Measurements from ENCODE around the gene IRAK1BP1. TPM values are rescaled to one million over a fixed set of nuclear protein-coding genes. Genes with fewer than 3 reads are reported as not detected.
"Not testable (repeated sequence)": the region's sequence is repeated elsewhere in the genome, so short reads cannot be mapped to it uniquely, and the experiment has no call there.

Gene IRAK1BP1
- total RNA-seq, 1 experiment from 2014 or later = 6.1 TPM

- TF ChIP-seq FOXJ3 (CRISPR knock-in tag; IDR thresholded peaks at IDR 0.05; ENCODE audit: borderline replicate concordance) = no peak
These were observed 765 bp downstream of the IRAK1BP1 start (continued) for GRCh38 chr6:78868116-78868515.

- no peak overlapping the region for H3K27ac Mint-ChIP-seq
- ChIA-PET CTCF (no interaction called here), POLR2A (no interaction called here)
- TF ChIP-seq ELF4 (CRISPR knock-in tag; IDR thresholded peaks at IDR 0.05; ENCODE audit: low read depth) = no peak
- H3K4me3 Mint-ChIP-seq = no peak overlapping the region
- peaks cover 38% of the 10 kb centered on the region for H3K9me3 Mint-ChIP-seq
- peaks cover 54% of the 10 kb centered on the region for H3K36me3 Mint-ChIP-seq
- H3K27me3 Mint-ChIP-seq (ENCODE audit: low read depth) = no peaks in the 10 kb centered on the region; the same call in 1 of the 2 replicates
- ATAC-seq (no peak), DNase-seq (ENCODE audit: low spot score) (no peak)
- no peaks in the 10 kb centered on the region for H3K4me1 Mint-ChIP-seq
These were observed 8.2 kb downstream of the IRAK1BP1 start for GRCh38 chr6:78875505-78875904.

GRCh38 chr6:78883651-78884050 is 16.3 kb downstream of the IRAK1BP1 start:
- TF ChIP-seq ZNF219 (CRISPR knock-in tag; IDR thresholded peaks at IDR 0.05; ENCODE audit: borderline replicate concordance) (no peak), CREB1 (CRISPR knock-in tag; IDR thresholded peaks at IDR 0.05) (no peak), ATF3 (CRISPR knock-in tag; conservative IDR thresholded peaks at IDR 0.05) (no peak), GABPB1 (CRISPR knock-in tag; IDR thresholded peaks at IDR 0.05) (no peak)
- no peaks in the 10 kb centered on the region for H3K4me1 Mint-ChIP-seq
- H3K27ac Mint-ChIP-seq = no peak overlapping the region
- ChIA-PET POLR2A (no interaction called here), CTCF (no interaction called here)
- no peak for DNase-seq (ENCODE audit: low spot score)
- no peak for ATAC-seq
- no peaks in the 10 kb centered on the region for H3K27me3 Mint-ChIP-seq (ENCODE audit: low read depth)
- H3K9me3 Mint-ChIP-seq = peaks cover 27% of the 10 kb centered on the region
- no peak overlapping the region for H3K4me3 Mint-ChIP-seq
- H3K36me3 Mint-ChIP-seq = peaks cover 29% of the 10 kb centered on the region

- H3K4me3 Mint-ChIP-seq; H3K27ac Mint-ChIP-seq; POLR2A ChIA-PET; H3K27me3 Mint-ChIP-seq (ENCODE audit: low read depth); ATAC-seq; CTCF ChIA-PET; H3K9me3 Mint-ChIP-seq; DNase-seq (ENCODE audit: low spot score); H3K4me1 Mint-ChIP-seq: not testable (repeated sequence)
- H3K36me3 Mint-ChIP-seq = peaks cover 21% of the 10 kb centered on the region
These were observed 22.6 kb downstream of the IRAK1BP1 start for GRCh38 chr6:78889901-78890300.

GRCh38 chr6:78896227-78896626 is 28.9 kb downstream of the IRAK1BP1 start:
- no peaks in the 10 kb centered on the region for H3K27me3 Mint-ChIP-seq (ENCODE audit: low read depth)
- ATAC-seq (no peak), DNase-seq (ENCODE audit: low spot score) (no peak)
- TF ChIP-seq ATF1 (CRISPR knock-in tag; IDR thresholded peaks at IDR 0.05) = no peak
- no peak for TF ChIP-seq SMAD4 (CRISPR knock-in tag; IDR thresholded peaks at IDR 0.05)
- no peak for TF ChIP-seq NFATC4 (CRISPR knock-in tag; IDR thresholded peaks at IDR 0.05)
- TF ChIP-seq ZNF423 (CRISPR knock-in tag; IDR thresholded peaks at IDR 0.05) = no peak
- no peak for TF ChIP-seq ZNF317 (CRISPR knock-in tag; IDR thresholded peaks at IDR 0.05; ENCODE audit: borderline replicate concordance, low read depth)
- H3K27ac Mint-ChIP-seq = no peak overlapping the region
- H3K4me1 Mint-ChIP-seq = no peaks in the 10 kb centered on the region
- no peak overlapping the region for H3K4me3 Mint-ChIP-seq
- ChIA-PET POLR2A (no interaction called here), CTCF (no interaction called here)
- H3K36me3 Mint-ChIP-seq = no peaks in the 10 kb centered on the region
- H3K9me3 Mint-ChIP-seq = no peaks in the 10 kb centered on the region

GRCh38 chr6:78908621-78909020 is 41.3 kb downstream of the IRAK1BP1 start:
- DNase-seq (ENCODE audit: low spot score) = no peak
- no peak for TF ChIP-seq ZMAT4 (CRISPR knock-in tag; IDR thresholded peaks at IDR 0.05)
- no peak for TF ChIP-seq CREB1 (CRISPR knock-in tag; IDR thresholded peaks at IDR 0.05)
- Mint-ChIP-seq H3K9me3 (no peaks in the 10 kb centered on the region), H3K4me3 (no peak overlapping the region), H3K27ac (no peak overlapping the region), H3K27me3 (ENCODE audit: low read depth) (peaks cover 29% of the 10 kb centered on the region), H3K36me3 (no peaks in the 10 kb centered on the region), H3K4me1 (peaks cover 15% of the 10 kb centered on the region)
- ChIA-PET POLR2A (no interaction called here), CTCF (no interaction called here)
- no peak for ATAC-seq

- ATAC-seq = no peak
- DNase-seq (ENCODE audit: low spot score) = no peak
- Mint-ChIP-seq H3K4me1 (peaks cover 15% of the 10 kb centered on the region), H3K27ac (no peak overlapping the region), H3K27me3 (ENCODE audit: low read depth) (peaks cover 29% of the 10 kb centered on the region), H3K9me3 (no peaks in the 10 kb centered on the region), H3K36me3 (no peaks in the 10 kb centered on the region), H3K4me3 (peak overlapping the region; percentile 73)
- ChIA-PET POLR2A (no interaction called here), CTCF (no interaction called here)
- TF ChIP-seq GABPB1 (CRISPR knock-in tag; IDR thresholded peaks at IDR 0.05) = no peak
- no peak for TF ChIP-seq TEAD4 (CRISPR knock-in tag; IDR thresholded peaks at IDR 0.05)
- TF ChIP-seq TEAD1 (CRISPR knock-in tag; IDR thresholded peaks at IDR 0.05) = no peak
- no peak for TF ChIP-seq PREB (CRISPR knock-in tag; IDR thresholded peaks at IDR 0.05; ENCODE audit: borderline replicate concordance)
- TF ChIP-seq ZBTB43 (CRISPR knock-in tag; IDR thresholded peaks at IDR 0.05) = no peak
- TF ChIP-seq NR1H2 (CRISPR knock-in tag; IDR thresholded peaks at IDR 0.05) = no peak
These were observed 42.0 kb downstream of the IRAK1BP1 start for GRCh38 chr6:78909391-78909790.
